OCI-LY3 (cell line): ENCODE results near the gene FGL2.
"Not testable (repeated sequence)": the region's sequence is repeated elsewhere in the genome, so short reads cannot be mapped to it uniquely, and the experiment has no call there.

Source experiments
- H2AFZ ChIP-seq: fragments of 200-600, 300-600 bp; shearing (Covaris generic); 2 replicates; pipeline ENCODE4 v1.6.0; 2014; ENCODE audit warnings: antibody characterized with exemption, low read depth, low read length
- H3K27ac ChIP-seq: fragments of 200-600, 300-600 bp; sonication (generic); 2 replicates; pipeline ENCODE4 v1.5.1; 2014; ENCODE audit warnings: mild to moderate bottlenecking, low read length, moderate library complexity, mixed read lengths
- H3K27me3 ChIP-seq: fragments of 200-600, 300-600 bp; sonication (generic); 2 replicates; pipeline ENCODE4 v1.6.1; 2014; ENCODE audit warnings: low read depth, low read length, mixed read lengths
- H3K36me3 ChIP-seq: fragments of 200-600, 300-600 bp; sonication (generic); replicated peaks from 2 replicates; pipeline ENCODE3; 2014; ENCODE audit warnings: low read depth, low read length, mixed read lengths
- H3K4me1 ChIP-seq: fragments of 300-600, 200-600 bp; sonication (generic); 2 replicates; pipeline ENCODE4 v1.6.1; 2014; ENCODE audit warnings: low read length, mixed read lengths
- H3K4me2 ChIP-seq: fragments of 200-600, 300-600 bp; sonication (generic); 2 replicates; pipeline ENCODE4 v1.6.1; 2014; ENCODE audit warnings: low read length, mixed read lengths
- H3K4me3 ChIP-seq: fragments of 300-600, 200-600 bp; sonication (generic); 2 replicates; pipeline ENCODE4 v1.5.1; 2014; ENCODE audit warnings: antibody characterized with exemption, mild to moderate bottlenecking, low read length, moderate library complexity
- H3K79me2 ChIP-seq: fragments of 300-600, 200-600 bp; shearing (Covaris generic); 2 replicates; pipeline ENCODE4 v1.6.1; 2014; ENCODE audit warnings: mild to moderate bottlenecking, low read length, mixed read lengths
- H3K9ac ChIP-seq: fragments of 300-600, 200-600 bp; shearing (Covaris generic); 2 replicates; pipeline ENCODE4 v1.6.0; 2014; ENCODE audit warnings: mild to moderate bottlenecking, low read length, moderate library complexity
- H3K9me3 ChIP-seq: fragments of 200-600, 300-600 bp; shearing (Covaris generic); 2 replicates; pipeline ENCODE4 v1.6.1; 2014; ENCODE audit warnings: low read length, mixed read lengths; ENCODE audit not compliant: insufficient read depth
- H4K20me1 ChIP-seq: fragments of 200-600, 300-600 bp; sonication (generic); 2 replicates; pipeline ENCODE4 v1.6.1; 2016; ENCODE audit warnings: low read length, mixed read lengths; ENCODE audit not compliant: insufficient read depth
- EZH2phosphoT487 ChIP-seq: fragments of 200-600 bp; shearing (Covaris generic); IDR thresholded peaks from 2 replicates; pipeline ENCODE4 v1.6.1; 2018; ENCODE audit warnings: antibody characterized with exemption, mixed run types, low read depth
- TF ChIP-seq, protein P1 (sequence below): fragments of 200-600, 300-600 bp; sonication (generic); IDR thresholded peaks from 2 replicates; pipeline ENCODE4 v1.5.1; 2014; ENCODE audit warnings: antibody characterized with exemption, low read length, low read depth

The FGL2 gene

DNA sequence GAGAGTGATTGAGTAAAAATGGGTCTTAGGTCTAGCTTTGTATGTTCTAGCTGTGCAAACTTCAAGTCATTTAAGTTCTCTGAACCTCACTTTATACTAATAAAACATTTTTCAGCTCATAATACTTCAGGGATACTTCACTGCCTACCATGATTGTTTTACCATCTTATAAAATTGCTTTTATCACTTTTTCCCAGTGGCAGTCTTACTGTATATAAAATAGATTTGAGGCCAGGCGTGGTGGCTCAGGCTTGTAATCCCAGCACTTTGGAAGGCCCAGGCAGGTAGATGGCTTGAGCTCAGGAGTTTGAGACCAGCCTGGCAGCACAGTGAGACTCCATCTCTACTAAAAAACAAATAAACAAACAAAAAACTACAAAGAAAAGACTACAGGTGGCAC is 17.4 kb downstream of the FGL2 start:
- Histone ChIP-seq H3K9me3 (no peaks in the 10 kb centered on the region), H3K4me3 (no peak overlapping the region), H3K36me3 (peaks cover 8% of the 10 kb centered on the region), H2AFZ (no peak overlapping the region), H3K9ac (no peak overlapping the region), H3K27me3 (no peaks in the 10 kb centered on the region), H4K20me1 (no peaks in the 10 kb centered on the region), H3K27ac (no peak overlapping the region), H3K4me1 (peaks cover 10% of the 10 kb centered on the region), H3K4me2 (no peak overlapping the region), H3K79me2 (no peaks in the 10 kb centered on the region)
- no peak for TF ChIP-seq EZH2phosphoT487
- TF ChIP-seq, protein P1, sequence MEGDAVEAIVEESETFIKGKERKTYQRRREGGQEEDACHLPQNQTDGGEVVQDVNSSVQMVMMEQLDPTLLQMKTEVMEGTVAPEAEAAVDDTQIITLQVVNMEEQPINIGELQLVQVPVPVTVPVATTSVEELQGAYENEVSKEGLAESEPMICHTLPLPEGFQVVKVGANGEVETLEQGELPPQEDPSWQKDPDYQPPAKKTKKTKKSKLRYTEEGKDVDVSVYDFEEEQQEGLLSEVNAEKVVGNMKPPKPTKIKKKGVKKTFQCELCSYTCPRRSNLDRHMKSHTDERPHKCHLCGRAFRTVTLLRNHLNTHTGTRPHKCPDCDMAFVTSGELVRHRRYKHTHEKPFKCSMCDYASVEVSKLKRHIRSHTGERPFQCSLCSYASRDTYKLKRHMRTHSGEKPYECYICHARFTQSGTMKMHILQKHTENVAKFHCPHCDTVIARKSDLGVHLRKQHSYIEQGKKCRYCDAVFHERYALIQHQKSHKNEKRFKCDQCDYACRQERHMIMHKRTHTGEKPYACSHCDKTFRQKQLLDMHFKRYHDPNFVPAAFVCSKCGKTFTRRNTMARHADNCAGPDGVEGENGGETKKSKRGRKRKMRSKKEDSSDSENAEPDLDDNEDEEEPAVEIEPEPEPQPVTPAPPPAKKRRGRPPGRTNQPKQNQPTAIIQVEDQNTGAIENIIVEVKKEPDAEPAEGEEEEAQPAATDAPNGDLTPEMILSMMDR = no peak

DNA sequence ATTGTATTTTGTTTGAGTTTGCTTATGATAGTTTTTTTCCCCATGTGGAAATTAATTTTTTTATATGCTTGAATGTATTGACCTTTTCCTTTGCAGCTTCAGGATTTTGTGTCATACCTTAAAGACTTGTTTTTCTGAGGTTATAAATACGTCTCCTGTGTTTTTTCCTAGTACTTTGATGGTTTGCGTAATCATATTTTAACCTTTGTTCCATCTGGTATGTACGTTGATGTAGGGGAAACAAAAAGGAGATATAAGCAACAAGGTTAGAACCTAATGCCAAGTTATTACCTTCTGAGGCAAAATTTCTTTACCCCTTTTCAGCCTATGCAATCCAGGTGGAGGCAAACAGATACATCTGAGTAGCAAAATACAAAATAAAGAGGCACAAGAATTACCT is 17.9 kb downstream of the FGL2 start:
- H3K27me3 ChIP-seq = no peaks in the 10 kb centered on the region
- H2AFZ ChIP-seq = no peak overlapping the region
- H4K20me1 ChIP-seq = no peaks in the 10 kb centered on the region
- H3K9me3 ChIP-seq = no peaks in the 10 kb centered on the region
- peaks cover 10% of the 10 kb centered on the region for H3K4me1 ChIP-seq
- TF ChIP-seq EZH2phosphoT487 = no peak
- TF ChIP-seq, protein P1 = no peak
- H3K4me2 ChIP-seq = no peak overlapping the region
- no peaks in the 10 kb centered on the region for H3K79me2 ChIP-seq
- H3K36me3 ChIP-seq = peaks cover 8% of the 10 kb centered on the region
- no peak overlapping the region for H3K27ac ChIP-seq
- H3K9ac ChIP-seq = no peak overlapping the region
- H3K4me3 ChIP-seq = no peak overlapping the region

DNA sequence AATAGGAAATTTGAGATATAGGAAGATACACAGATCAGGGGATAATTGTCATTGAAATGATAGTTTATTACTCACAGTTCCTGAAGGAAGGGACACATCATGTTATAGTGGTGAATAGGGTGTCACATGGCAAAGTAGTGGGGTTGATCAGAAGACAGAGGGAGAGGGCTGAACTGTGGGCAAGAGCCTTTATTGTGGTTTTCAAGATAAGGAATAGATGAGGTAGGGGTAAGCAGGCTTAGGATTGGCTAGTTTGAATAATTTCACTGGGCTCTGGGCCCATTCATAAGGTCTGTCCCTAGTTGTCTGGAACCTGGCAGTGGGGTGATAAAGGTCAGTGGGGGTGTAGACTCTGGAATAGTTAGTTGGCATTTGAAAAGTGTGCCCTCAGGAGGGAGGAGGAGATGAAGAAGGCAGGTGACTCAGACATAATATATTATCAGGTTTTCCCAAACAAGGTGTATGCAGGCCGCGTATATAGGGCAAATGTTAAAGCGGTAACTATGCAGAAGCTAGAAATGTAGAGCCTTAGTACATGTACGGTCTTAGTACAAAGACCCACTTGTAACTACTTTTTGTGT is 18.5 kb downstream of the FGL2 start:
- H3K79me2 ChIP-seq = no peaks in the 10 kb centered on the region
- H3K36me3 ChIP-seq = peaks cover 8% of the 10 kb centered on the region
- peaks cover 14% of the 10 kb centered on the region for H3K4me1 ChIP-seq
- H3K9ac ChIP-seq = no peak overlapping the region
- H3K27ac ChIP-seq = no peak overlapping the region
- H3K4me3 ChIP-seq = no peak overlapping the region
- no peak overlapping the region for H3K4me2 ChIP-seq
- no peaks in the 10 kb centered on the region for H4K20me1 ChIP-seq
- TF ChIP-seq, protein P1 = no peak
- TF ChIP-seq EZH2phosphoT487 = no peak
- no peak overlapping the region for H2AFZ ChIP-seq
- H3K27me3 ChIP-seq = no peaks in the 10 kb centered on the region
- H3K9me3 ChIP-seq = no peaks in the 10 kb centered on the region

DNA sequence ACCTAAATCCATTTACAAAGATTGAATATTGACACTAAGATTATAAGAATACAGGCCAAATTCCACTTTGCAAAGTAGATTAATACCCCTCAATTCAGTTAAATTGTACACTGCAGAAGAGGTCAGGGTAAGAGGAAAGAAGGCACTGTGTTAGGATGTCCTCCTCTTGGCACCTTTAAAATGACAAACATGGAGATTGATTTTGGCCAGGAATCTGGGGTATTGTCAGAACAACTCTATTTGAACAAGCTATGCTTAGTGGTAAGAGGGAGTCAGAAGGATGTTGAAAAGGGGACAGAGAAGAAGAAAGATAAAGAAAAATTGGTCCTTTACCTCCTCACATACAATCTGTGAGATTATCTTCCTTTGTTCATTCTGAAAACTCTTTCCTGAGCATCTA is 21.6 kb downstream of the FGL2 start:
- not testable (repeated sequence) for H3K4me3 ChIP-seq, H3K4me2 ChIP-seq, H3K9me3 ChIP-seq, H3K27me3 ChIP-seq, H3K9ac ChIP-seq, H3K27ac ChIP-seq, H3K79me2 ChIP-seq, H3K36me3 ChIP-seq, H2AFZ ChIP-seq, H4K20me1 ChIP-seq
- peaks cover 18% of the 10 kb centered on the region for H3K4me1 ChIP-seq

DNA sequence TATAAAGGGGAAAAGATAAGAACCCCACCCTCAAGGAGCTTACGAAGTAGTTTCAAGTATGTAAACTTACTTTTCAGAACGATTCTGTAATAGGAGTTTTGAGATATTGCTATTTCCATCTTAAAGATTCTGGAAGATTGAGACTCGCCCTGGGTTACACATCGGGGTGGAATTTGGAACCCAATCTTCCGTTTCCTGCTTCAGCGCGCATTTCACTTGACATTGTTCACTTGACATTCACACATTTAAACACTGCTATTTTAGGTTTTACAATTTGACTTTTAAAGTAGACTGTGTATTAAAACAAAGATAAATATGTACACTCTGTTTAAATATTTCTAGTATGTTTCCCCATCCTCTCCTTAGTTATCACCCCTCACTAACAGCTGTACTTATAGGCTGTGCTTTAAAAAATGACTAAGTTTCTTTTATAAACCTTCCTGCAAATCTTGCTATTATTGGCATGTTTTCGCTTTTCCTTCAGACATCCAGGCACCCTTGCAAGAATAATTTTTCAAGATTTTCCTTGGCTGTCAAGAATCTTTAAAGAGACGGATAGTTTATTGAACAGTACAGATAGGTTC is 22.2 kb downstream of the FGL2 start:
- not testable (repeated sequence) for H3K36me3 ChIP-seq, H3K4me2 ChIP-seq
- peaks cover 18% of the 10 kb centered on the region for H3K4me1 ChIP-seq

DNA sequence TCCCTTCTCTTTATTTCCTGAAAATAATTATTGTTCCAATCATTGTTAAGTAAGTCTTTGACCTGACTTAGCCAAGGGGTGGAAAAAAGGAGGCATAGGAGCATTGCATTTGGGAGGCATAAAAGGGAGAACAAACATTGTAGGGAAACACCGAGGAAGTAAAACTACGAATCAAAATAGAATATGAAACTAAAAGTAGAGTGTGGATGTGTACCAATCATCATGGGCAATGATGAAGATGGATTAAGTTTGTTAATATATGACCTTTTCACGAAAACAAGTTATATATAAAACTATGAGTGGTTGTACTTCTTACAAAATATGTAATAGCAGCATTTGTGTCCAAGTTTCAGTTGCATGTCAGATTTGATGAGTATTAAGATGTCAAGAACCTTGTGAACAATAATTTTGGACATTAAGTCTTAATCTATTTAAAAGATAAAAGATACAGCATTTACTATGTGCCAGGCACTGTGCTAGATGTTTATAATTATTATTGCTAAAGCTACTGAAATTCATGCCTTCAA is 24.3 kb downstream of the FGL2 start:
- H3K4me2 ChIP-seq = peak overlapping the region; percentile 56
- not testable (repeated sequence) for H3K9me3 ChIP-seq, H3K27me3 ChIP-seq

More for the DNA sequence above, 22.2 kb downstream of the FGL2 start:
- H3K27ac ChIP-seq, H3K27me3 ChIP-seq, H3K4me3 ChIP-seq, H4K20me1 ChIP-seq, H3K9me3 ChIP-seq, H2AFZ ChIP-seq, H3K9ac ChIP-seq, H3K79me2 ChIP-seq: not testable (repeated sequence)

DNA sequence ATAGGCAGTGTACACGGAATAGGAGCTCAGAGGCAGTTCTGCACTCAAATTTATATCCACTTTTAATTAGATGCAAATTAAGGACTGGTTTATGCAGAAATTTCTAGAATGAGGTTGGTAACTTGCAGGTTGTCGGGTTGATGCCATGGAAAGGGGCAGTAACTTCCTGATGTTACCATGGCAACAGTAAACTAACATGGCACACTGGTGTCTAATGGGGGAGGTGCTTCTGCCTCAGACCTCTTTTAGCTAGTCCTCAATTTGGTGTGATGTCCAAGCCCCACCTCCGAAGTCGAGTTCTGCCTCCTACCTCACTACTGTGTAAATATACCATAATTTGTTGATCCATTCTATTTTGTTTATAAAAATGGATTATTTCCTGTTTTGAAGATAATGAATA is 25.2 kb downstream of the FGL2 start:
- not testable (repeated sequence) for H3K9ac ChIP-seq, H4K20me1 ChIP-seq, H3K27me3 ChIP-seq, H3K79me2 ChIP-seq, H3K4me2 ChIP-seq, H3K27ac ChIP-seq, H3K4me3 ChIP-seq, H3K36me3 ChIP-seq, H2AFZ ChIP-seq, H3K9me3 ChIP-seq
- H3K4me1 ChIP-seq = peaks cover 18% of the 10 kb centered on the region

More for the DNA sequence above, 24.3 kb downstream of the FGL2 start:
- Histone ChIP-seq H3K27ac (peak overlapping the region; percentile 57), H3K4me3 (peak overlapping the region; percentile 23; the same call in 1 of the 2 replicates), H3K4me1 (peaks cover 18% of the 10 kb centered on the region)
- not testable (repeated sequence) for H3K79me2 ChIP-seq, H3K36me3 ChIP-seq, H3K9ac ChIP-seq, H4K20me1 ChIP-seq, H2AFZ ChIP-seq
